CD4-positive, alpha-beta T cell (primary cell): ENCODE results near the gene GTF3C4. TPM values are rescaled to one million over a fixed set of nuclear protein-coding genes. Genes with fewer than 3 reads are reported as not detected.

Experiments used
- ATAC-seq: fragments of 200-7000 bp; cut with Tn5 transposase; one replicate; pipeline ENCODE4 v1.10.0; 2022; ENCODE audit warnings: mild to moderate bottlenecking; ENCODE audit not compliant: poor library complexity
- CTCF ChIA-PET: fragments of 350-600 bp; sonication (Branson Sonifier 250); formaldehyde crosslinking; loops from one replicate; lab custom pipeline; 2021; ENCODE audit warnings: antibody characterized with exemption, inconsistent platforms; lab: Charles Lee
- POLR2A ChIA-PET: fragments of 350-600 bp; sonication (Branson Sonifier 250); formaldehyde crosslinking; loops from one replicate; lab custom pipeline; 2021; ENCODE audit warnings: antibody characterized with exemption, inconsistent platforms; lab: Charles Lee
- DNase-seq, 14 experiments: peaks; one replicate each; pipeline ENCODE4 v3.0.0-alpha.2; 2013 to 2020; ENCODE audit warnings: mixed read lengths in 2 of 14
- H3K27ac ChIP-seq, 2 donors: one replicate each; pipeline versions ENCODE4 v1.5.1 to v1.7.0; 2013; ENCODE audit warnings: low read length in 2 of 2, low read depth in 1 of 2, mild to moderate bottlenecking in 1 of 2
- H3K27me3 ChIP-seq, 2 experiments: 1 replicate in 1 of 2; 2 replicates in 1 of 2; pipeline versions ENCODE4 v1.6.1 to v1.7.0; 2013; ENCODE audit warnings: low read length in 2 of 2, control low read depth in 1 of 2, mild to moderate bottlenecking in 1 of 2, moderate library complexity in 1 of 2; ENCODE audit not compliant: insufficient read depth in 2 of 2, control insufficient read depth in 1 of 2
- H3K36me3 ChIP-seq: one replicate; pipeline ENCODE4 v1.6.1; 2013; ENCODE audit warnings: low read length, control low read depth; ENCODE audit not compliant: insufficient read depth
- H3K4me1 ChIP-seq: one replicate; pipeline ENCODE4 v1.6.1; 2013; ENCODE audit warnings: low read length, control low read depth; ENCODE audit not compliant: insufficient read depth
- H3K4me3 ChIP-seq: one replicate; pipeline ENCODE4 v1.5.1; 2013; ENCODE audit warnings: mild to moderate bottlenecking, low read length, moderate library complexity
- H3K9me3 ChIP-seq, 2 experiments: 1 replicate in 1 of 2; 2 replicates in 1 of 2; pipeline versions ENCODE4 v1.6.1 to v1.7.0; 2013; ENCODE audit warnings: low read length in 2 of 2, mild to moderate bottlenecking in 2 of 2, control low read depth in 1 of 2, moderate library complexity in 1 of 2; ENCODE audit not compliant: control insufficient read depth in 1 of 2, insufficient read depth in 1 of 2
- H3K27ac Mint-ChIP-seq: one replicate; pipeline ENCODE4 v1.8.0; 2020; ENCODE audit warnings: mixed read lengths
- H3K27me3 Mint-ChIP-seq: one replicate; pipeline ENCODE4 v1.8.0; 2021; ENCODE audit warnings: mixed read lengths
- H3K36me3 Mint-ChIP-seq: one replicate; pipeline ENCODE4 v1.8.0; 2021; ENCODE audit warnings: low read depth, mixed read lengths
- H3K4me1 Mint-ChIP-seq: one replicate; pipeline ENCODE4 v1.8.0; 2021; ENCODE audit warnings: low read depth, mixed read lengths
- H3K4me3 Mint-ChIP-seq: one replicate; pipeline ENCODE4 v1.8.0; 2020; ENCODE audit warnings: mild to moderate bottlenecking, mixed read lengths
- H3K9me3 Mint-ChIP-seq: one replicate; pipeline ENCODE4 v1.8.0; 2020; ENCODE audit warnings: mixed read lengths
- intact Hi-C, 2 experiments: fragments of 100-400 bp; cut with DNase I in 1 of 2; cut with micrococcal nuclease in 1 of 2; formaldehyde crosslinking; loops; one replicate each; pipeline versions ENCODE4 v1.15.1 to v1.9.0; 2023 to 2025; cut with DNase I, micrococcal nuclease
- total RNA-seq, 174 experiments: library from RNA in 2 of 174; stranded (reverse) in 2 of 174; gene quantifications; one replicate each; pipeline ENCODE4 v1.2.3 and lab custom pipeline; 2021 to 2026
- TF ChIP-seq, protein P1 (sequence below): fragments of 200-600 bp; IDR thresholded peaks from one replicate; pipeline ENCODE4 v1.8.0; 2022; ENCODE audit warnings: antibody characterized with exemption, mild to moderate bottlenecking

The GTF3C4 gene
- total RNA-seq, 2 experiments from 2014 or later = 9.3 to 9.6 TPM

DNA sequence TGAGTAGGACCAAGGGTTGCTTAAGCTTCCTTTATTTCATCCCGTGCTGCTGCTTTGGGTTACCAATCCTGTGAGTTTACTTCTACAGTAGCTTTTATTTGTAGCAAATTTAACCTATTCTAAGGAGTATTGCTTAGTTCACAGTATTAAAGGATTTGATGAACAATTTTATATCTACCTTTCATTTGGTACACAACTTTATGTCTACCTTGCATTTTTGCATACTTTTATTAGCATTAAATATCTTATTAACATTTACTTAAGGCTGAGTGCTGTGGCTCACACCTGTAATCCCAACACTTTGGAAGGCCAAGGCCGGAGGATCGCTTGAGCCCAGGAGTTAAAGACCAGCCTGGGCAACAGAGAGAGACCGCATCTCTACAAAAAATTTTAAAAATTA lies 4.2 kb downstream of the GTF3C4 start:
- no peak for DNase-seq
- H3K4me1 Mint-ChIP-seq = peaks cover 48% of the 10 kb centered on the region
- H3K9me3 Mint-ChIP-seq = no peaks in the 10 kb centered on the region
- ATAC-seq = no peak
- TF ChIP-seq, protein P1, sequence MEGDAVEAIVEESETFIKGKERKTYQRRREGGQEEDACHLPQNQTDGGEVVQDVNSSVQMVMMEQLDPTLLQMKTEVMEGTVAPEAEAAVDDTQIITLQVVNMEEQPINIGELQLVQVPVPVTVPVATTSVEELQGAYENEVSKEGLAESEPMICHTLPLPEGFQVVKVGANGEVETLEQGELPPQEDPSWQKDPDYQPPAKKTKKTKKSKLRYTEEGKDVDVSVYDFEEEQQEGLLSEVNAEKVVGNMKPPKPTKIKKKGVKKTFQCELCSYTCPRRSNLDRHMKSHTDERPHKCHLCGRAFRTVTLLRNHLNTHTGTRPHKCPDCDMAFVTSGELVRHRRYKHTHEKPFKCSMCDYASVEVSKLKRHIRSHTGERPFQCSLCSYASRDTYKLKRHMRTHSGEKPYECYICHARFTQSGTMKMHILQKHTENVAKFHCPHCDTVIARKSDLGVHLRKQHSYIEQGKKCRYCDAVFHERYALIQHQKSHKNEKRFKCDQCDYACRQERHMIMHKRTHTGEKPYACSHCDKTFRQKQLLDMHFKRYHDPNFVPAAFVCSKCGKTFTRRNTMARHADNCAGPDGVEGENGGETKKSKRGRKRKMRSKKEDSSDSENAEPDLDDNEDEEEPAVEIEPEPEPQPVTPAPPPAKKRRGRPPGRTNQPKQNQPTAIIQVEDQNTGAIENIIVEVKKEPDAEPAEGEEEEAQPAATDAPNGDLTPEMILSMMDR = no peak
- H3K4me3 Mint-ChIP-seq = no peak overlapping the region
- H3K27me3 Mint-ChIP-seq = no peaks in the 10 kb centered on the region
- CTCF ChIA-PET = no interaction called here
- H3K27ac Mint-ChIP-seq = no peak overlapping the region
- Histone ChIP-seq H3K4me3 (no peak overlapping the region), H3K9me3 (no peaks in the 10 kb centered on the region), H3K4me1 (peaks cover 29% of the 10 kb centered on the region), H3K36me3 (peaks cover 18% of the 10 kb centered on the region), H3K27me3 (no peaks in the 10 kb centered on the region), H3K27ac (no peak overlapping the region)
- peaks cover 33% of the 10 kb centered on the region for H3K36me3 Mint-ChIP-seq
- intact Hi-C loops = loop anchor here (5.0 to 10.0 kb wide), 4 partner anchors 98 to 1550 kb away; partner anchors contain the start of genes CFAP77 (in 1 of the 2), NUP214 (in 1 of the 2) and SURF6 (in 1 of the 2)
- POLR2A ChIA-PET = no interaction called here

DNA sequence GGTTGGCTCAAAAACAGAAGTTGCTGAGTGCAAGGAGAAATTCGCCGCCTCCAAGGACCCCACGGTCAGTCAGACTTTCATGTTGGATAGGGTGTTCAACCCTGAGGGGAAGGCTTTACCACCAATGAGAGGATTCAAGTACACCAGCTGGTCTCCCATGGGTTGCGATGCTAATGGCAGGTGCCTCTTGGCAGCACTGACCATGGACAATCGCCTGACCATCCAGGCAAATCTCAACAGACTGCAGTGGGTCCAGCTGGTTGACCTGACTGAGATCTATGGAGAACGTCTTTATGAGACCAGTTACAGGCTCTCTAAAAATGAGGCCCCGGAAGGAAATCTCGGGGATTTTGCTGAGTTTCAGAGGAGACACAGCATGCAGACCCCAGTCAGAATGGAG lies 7.7 kb downstream of the GTF3C4 start:
- no peak overlapping the region for H3K4me3 Mint-ChIP-seq
- H3K36me3 Mint-ChIP-seq = peaks cover 53% of the 10 kb centered on the region
- intact Hi-C loops = loop anchor here in 1 of 2 experiments (10.0 kb wide), 1 partner anchor 1553 kb away; the partner anchor contains the start of gene NUP214
- Histone ChIP-seq H3K9me3 (no peaks in the 10 kb centered on the region), H3K36me3 (peaks cover 35% of the 10 kb centered on the region), H3K4me3 (no peak overlapping the region), H3K4me1 (peaks cover 4% of the 10 kb centered on the region), H3K27ac (no peak overlapping the region), H3K27me3 (no peaks in the 10 kb centered on the region)
- TF ChIP-seq, protein P1 = no peak
- no peak overlapping the region for H3K27ac Mint-ChIP-seq
- CTCF ChIA-PET = no interaction called here
- no peaks in the 10 kb centered on the region for H3K27me3 Mint-ChIP-seq
- no peaks in the 10 kb centered on the region for H3K9me3 Mint-ChIP-seq
- peaks cover 30% of the 10 kb centered on the region for H3K4me1 Mint-ChIP-seq
- POLR2A ChIA-PET = no interaction called here
- no peak for ATAC-seq
- no peak for DNase-seq

DNA sequence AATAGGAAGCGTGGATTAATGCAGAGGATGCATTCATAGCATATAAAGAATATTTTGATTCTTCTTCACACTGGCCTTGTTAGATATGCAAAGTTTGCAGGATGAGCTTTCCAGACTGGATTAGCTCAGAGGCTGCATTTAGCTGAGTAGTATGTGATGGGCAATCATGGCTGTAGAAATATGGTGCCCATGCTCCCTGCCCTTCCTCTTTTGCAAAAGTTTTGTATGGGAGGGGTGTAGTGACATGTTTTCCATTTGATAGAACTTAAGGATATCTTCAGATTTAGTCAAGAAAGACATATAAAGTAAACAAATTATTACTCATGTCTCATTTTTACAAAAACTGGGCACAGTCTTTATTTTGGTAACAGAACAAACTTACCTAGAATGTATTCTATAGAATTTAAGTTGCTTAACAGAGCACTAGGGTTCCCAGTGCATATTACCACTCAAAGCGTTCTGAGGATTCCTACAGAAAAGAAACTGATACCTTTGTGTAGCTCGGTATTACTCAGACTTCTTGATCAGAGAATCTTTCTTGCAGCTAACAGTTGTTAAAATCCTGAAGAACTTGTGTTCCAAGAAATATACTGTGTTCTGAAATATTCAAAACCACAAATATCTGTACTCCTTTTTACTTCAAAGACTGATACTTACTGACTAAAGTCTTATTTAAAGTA lies 9.8 kb downstream of the GTF3C4 start:
- TF ChIP-seq, protein P1 = no peak
- Histone ChIP-seq H3K4me3 (no peak overlapping the region), H3K27me3 (no peaks in the 10 kb centered on the region), H3K9me3 (no peaks in the 10 kb centered on the region), H3K4me1 (no peaks in the 10 kb centered on the region), H3K36me3 (peaks cover 52% of the 10 kb centered on the region), H3K27ac (no peak overlapping the region)
- Mint-ChIP-seq H3K27me3 (no peaks in the 10 kb centered on the region), H3K9me3 (no peaks in the 10 kb centered on the region), H3K27ac (no peak overlapping the region), H3K36me3 (peaks cover 67% of the 10 kb centered on the region), H3K4me3 (no peak overlapping the region), H3K4me1 (peaks cover 15% of the 10 kb centered on the region)
- DNase-seq (no peak), ATAC-seq (no peak)
- ChIA-PET CTCF (no interaction called here), POLR2A (interaction anchor here (1.2 kb wide), 1 partner anchor 10 kb away, joined by 4 read pairs; the partner anchor contains the start of genes DDX31 and GTF3C4)
- intact Hi-C loops = loop anchor here in 1 of 2 experiments (10.0 kb wide), 1 partner anchor 1555 kb away; the partner anchor contains the start of gene NUP214
